Activated CD4-positive, alpha-beta T cell treated with anti-CD3 and anti-CD28 coated beads, Interleukin-2, amount 50 U/mL, for 16 hours (primary cell): ENCODE data around the gene ZNF497.
"Not testable (repeated sequence)": the region's sequence is repeated elsewhere in the genome, so short reads cannot be mapped to it uniquely, and the experiment has no call there.

Experiments used
- DNase-seq: peaks from one replicate; pipeline ENCODE4 v3.0.0-alpha.2; 2020

ZNF497 gene

DNA sequence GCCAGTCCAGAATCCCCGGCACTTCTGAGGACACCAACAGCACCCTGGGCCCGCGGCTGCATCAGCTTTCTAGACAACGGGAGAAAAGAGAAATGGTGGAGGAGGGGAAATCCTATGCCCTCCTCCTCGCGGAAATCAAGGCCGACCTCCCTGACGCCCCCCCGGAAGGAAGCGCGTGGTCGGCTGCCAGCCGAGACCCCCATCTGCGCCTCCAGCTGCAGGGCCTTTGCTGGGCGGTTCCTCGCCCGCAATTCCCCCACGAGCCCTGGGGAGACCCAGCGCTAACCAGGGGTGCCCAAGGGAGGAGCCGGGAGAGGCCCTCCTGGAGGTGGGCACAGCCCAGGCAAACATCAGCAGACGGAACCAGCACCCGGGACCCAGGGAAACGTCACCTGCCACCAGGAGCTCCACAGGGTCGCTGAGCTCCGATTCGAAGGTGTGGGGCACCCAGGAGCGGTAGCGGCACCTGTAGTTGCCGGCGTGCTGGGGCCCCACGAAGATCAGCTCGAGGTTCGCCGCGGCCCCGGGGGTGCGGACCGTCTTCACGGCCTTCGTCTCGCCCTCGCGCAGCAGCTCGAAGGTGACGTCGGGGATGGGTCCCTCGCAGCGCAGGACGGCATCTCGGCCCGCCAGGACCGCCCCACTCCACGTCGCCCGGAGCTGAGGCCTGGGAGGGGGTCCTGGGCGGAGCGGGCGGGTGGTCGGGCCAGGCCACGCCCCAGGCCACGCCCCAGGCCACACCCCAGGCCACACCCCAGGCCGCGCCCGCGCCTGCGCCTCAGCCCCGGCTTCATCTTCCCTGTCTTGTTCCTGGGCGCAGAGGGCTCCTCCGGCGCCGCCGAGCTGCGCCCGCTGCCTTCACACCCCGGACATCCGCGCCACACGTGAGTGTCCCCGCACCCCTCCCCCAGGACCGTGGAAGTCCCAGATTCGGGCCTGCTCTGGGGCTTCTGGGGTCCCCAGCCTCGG, 15.3 kb downstream of the ZNF497 start:
- peak; percentile 77 for DNase-seq

DNA sequence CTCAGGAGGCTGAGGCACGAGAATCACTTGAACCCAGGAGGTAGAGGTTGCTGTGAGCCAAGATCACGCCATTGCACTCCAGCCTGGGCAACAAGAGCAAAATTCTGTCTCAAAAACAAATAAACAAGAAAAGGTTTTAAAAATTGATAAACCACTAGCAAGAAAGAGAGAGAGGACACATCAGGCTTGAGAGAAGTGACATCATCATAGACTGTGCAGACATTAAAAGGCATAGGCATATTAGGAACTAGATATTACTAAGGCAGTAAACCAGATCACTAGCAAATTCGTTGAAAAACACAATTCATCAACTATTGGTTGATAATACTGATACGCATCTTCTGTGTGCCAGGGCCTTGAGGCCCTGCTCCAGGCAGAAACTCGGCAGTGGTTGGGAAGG, 17.0 kb downstream of the ZNF497 start:
- DNase-seq, result no peak

- DNase-seq, result no peak
Observed at GRCh38 chr19:58338825-58339558, 23.6 kb downstream of the ZNF497 start.

DNA sequence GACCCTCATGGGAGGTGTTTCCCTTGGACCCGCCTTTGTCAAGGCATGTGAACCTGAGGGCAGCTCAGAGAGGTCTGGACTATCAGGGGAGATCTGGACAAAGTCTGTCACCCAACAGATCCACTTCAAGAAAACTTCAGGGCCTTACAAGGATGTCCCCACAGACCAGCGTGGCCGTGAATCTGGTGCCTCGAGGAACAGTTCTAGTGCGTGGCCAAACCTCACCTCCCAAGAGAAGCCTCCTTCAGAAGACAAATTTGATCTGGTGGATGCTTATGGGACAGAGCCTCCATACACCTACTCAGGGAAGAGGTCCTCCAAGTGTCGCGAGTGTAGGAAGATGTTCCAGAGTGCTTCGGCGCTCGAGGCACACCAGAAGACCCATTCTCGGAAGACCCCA, 24.2 kb downstream of the ZNF497 start:
- no peak for DNase-seq

GRCh38 chr19:58336820-58337219, 25.7 kb downstream of the ZNF497 start:
- DNase-seq, result no peak

- no peak for DNase-seq
Observed at GRCh38 chr19:58336216-58336615, 26.3 kb downstream of the ZNF497 start.

- DNase-seq, result no peak
Observed at GRCh38 chr19:58335630-58336029, 26.9 kb downstream of the ZNF497 start.

DNA sequence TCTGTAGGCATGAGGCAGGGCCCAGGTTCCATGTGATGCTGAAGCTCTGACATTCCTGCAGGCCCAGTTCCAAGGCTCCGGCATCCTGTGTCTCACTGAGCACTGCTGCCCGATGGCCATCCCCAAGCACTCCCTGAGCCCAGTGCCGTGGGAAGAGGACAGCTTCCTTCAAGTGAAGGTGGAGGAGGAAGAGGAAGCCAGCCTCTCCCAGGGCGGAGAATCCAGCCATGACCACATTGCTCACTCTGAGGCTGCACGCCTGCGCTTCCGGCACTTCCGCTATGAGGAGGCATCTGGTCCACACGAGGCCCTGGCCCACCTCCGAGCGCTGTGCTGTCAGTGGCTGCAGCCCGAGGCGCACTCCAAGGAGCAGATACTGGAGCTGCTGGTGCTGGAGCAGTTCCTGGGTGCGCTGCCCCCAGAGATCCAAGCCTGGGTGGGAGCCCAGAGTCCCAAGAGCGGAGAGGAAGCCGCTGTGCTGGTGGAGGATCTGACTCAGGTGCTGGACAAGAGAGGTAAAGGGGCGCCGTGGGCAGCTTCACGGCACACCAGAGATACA, 27.8 kb downstream of the ZNF497 start:
- no peak for DNase-seq

- DNase-seq, result no peak
Observed at GRCh38 chr19:58332697-58333096, 29.9 kb downstream of the ZNF497 start.

- DNase-seq, result no peak
Observed at GRCh38 chr19:58330458-58330857, 32.1 kb downstream of the ZNF497 start.

DNA sequence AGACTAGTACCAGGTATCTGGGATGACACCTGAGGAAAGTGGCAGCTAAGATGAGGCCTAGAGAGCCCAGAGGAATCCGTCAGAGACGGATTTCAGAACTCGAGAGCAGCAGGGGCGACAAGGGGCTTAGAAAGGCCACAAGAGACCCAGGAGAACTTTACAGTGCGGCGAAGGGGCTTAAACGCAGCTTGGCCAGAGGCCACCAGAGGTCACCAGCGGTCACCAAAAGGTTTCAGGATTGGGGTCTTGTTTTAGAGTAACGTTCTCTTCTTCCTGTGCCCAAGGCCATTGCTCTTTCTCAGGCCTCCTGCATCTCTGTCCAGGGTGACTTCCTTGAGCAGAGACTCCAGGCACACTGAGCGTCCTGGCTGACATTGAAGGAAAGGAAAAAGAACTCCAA, 33.6 kb downstream of the ZNF497 start:
- DNase-seq, result no peak

GRCh38 chr19:58326914-58327726, 35.4 kb downstream of the ZNF497 start, which contains the start of gene ZSCAN22:
Gene ZSCAN22 (plus strand): TSS chr19:58326994. CDS start chr19:58334803, 7,809 bp downstream.
- DNase-seq, result peak; percentile 95

DNA sequence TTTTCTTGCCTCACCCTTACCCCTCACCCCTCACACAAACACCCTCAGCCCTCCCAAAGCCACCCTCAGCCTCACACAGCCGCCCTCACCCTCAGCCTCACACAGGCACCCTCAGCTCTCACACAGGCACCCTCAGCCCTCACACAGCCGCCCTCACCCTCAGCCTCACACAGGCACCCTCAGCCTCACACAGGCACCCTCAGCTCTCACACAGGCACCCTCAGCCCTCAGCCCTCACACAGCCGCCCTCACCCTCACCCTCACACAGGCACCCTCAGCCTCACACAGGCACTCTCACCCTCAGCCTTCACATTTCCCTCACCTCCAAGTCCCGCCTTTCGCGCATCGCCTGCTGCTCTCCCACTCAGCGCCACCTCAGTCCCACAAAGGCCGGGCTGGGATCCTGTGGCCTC, 36.0 kb downstream of the ZNF497 start:
- no peak for DNase-seq

DNA sequence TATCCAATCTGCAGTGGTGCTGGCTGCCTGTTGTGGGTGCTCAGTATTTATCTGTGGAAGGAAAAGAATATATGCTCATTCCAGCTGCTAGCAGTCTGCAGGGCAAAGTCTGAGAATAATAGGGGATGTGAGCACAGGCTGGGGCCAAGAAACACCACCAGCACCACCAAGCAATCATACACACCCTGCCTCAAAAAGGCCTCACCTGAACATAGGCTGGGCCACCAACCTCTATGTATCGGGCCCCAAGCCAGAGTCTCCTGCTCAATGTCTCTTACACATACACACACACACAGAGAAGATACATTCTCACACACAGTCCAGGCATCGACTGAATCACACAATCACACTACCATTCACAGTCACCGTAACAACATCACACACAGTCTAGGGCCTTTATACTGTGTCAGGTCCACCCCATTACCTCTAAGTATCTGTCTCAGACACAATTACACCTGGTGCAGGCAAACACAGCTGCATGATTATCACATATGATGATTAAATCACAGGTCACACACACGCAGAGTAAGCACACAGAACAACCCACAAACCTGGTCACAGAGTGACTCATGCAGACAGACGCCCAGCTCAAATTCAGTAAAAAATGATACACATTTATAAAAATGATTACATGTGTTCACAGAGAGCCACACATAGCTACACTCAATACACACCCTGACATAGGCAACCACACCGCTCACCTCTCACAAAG, 37.1 kb downstream of the ZNF497 start:
- peak; percentile 14 for DNase-seq

DNA sequence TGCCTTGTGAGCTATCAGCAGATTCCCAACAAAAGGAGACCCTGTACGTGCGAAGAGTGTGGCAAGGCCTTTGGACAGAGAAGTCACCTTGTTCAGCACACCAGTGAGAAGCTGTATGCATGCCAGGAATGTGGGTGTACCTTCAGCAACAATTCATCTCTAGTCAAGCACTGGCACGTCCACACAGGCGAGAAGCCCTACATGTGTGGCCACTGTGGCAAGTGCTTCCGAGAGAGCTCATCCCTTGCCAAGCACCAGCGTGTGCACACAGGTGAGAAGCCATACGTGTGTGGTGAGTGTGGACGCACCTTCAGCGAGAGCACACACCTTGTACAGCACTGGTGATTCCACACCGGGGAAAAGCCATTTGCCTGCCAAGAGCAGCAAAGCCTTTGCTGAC, 43.3 kb downstream of the ZNF497 start:
- DNase-seq, result no peak

DNA sequence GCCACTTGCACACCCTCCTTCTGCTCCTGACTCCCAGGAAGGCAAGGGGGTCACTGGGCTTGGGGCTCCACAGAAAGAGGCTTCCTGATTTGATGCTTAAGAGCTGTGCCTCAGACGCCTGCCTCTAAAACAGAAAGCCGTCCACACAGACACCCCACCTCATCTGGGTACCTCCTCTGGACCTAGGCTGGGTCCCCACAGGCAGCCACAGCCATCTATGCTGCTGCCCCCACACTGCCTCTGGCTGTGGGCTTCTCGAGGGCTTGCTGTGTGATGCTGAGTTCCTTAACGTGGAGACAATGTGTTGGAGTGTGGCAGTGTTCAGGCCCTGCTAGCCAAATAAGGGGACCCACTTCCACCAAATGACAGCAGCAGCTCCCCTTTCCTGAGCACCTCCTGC, 44.3 kb downstream of the ZNF497 start:
- DNase-seq, result no peak

DNA sequence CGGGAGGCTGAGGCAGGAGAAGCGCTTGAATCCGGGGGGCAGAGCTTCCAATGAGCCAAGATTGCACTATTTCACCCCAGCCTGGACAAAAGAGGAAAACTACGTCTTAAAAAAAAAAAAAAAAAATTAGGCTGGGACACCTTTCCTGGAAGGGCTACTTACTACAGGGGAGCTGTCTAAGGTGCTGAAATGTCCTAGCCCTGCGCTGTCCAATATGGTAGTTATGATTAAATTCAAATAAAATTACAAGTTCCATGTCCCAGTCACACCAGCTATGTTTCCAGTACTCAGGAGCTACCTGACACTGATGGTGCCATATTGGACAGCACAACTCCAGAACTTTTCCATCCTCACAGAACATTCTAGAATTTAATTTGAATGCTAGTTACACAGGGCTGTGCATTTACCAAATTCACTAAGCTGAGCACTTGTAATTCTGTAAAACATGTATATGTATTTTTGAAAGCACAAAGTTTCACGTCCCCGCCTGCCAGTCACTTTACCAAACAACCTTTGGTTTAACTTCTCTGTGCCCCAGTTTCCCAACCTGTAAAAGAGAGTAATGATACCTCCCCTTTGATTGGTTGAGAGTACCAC, 45.0 kb downstream of the ZNF497 start:
- DNase-seq, result no peak

DNA sequence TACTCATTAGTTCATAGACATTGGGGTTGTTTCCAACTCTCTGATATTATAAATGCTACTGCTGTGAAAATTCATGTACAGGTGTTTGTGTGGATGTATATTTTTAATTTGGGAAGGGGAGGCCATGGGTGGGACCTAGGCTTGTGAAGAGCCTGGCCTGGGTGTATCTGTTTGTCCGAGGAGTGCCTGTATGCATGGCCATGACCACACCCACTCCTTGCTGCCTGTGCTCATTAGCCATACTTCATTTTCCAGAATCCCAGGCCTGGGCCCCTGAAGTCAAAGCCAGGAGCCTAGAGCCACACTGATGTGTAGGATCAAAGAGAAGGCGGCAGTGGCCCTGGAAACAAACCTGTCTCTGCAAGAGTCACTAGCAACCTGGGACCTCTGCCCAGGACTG, 47.0 kb downstream of the ZNF497 start:
- no peak for DNase-seq

DNA sequence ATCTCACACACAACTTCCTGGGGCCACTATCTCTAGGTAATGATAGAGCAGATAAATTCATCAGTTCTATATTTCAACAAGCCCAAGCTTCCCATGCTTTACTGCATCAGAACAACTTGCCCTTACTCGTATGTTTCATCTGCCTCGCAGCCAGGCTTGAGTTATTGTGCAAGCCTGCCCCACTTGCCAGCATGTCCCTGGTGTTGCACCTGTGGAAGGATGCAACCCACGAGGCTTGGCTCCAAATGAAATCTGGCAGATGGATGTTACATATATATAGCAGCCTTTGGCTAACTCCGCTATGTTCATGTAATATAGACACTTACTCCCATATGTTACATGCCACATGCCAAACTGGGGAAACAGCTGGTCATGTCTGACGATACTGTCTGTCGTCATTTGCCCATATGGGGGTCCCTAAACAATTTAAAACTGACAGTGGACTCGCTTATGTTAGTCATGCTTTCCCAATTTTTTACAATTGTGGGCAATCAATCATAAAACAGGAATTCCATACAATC, 51.1 kb downstream of the ZNF497 start:
- DNase-seq, result no peak

DNA sequence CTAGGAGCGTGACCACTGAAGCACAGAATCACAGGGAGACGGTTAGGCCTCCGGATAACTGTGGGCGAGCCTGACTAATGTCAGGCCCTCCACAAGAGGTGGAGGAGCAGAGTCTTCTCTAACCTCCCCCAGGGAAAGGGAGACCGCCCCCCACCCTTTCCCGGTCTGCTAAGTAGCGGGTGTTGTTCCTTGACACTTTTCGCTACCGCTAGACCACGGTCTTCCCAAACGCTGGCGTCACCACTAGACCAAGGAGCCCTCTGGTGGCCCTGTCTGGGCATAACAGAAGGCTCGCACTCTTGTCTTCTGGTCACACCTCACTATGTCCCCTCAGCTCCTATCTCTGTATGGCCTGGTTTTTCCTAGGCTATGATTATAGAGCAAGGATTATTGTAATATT, 51.9 kb downstream of the ZNF497 start:
- DNase-seq, result not testable (repeated sequence)

DNA sequence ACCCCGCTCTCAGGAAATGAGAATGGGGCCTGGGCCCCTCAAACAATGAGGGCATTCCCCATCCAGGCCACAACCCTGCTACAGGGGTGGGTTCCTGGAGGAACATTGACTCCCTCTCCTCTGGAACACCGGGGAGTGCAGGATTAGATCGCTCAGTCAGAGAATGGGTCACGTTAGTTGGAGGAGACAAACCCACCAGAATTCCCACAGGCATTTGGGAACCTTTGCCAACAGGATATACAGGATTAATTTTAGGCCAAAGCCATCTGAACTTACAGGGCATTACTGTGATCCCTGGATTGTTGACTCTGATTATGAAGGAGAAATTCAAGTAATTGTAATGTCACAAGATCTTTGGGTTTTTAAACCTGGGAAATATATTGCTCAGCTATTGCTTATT, 54.8 kb downstream of the ZNF497 start:
- DNase-seq, result no peak
